GM21717 (cell line): ENCODE results near the gene CCL8.

Source experiments
- ATAC-seq: cut with Tn5 transposase; IDR thresholded peaks from one replicate; pipeline ENCODE4 v1.9.1; 2021; ENCODE audit warnings: mild to moderate bottlenecking, moderate library complexity; ENCODE audit not compliant: unreplicated experiment

Gene CCL8

DNA sequence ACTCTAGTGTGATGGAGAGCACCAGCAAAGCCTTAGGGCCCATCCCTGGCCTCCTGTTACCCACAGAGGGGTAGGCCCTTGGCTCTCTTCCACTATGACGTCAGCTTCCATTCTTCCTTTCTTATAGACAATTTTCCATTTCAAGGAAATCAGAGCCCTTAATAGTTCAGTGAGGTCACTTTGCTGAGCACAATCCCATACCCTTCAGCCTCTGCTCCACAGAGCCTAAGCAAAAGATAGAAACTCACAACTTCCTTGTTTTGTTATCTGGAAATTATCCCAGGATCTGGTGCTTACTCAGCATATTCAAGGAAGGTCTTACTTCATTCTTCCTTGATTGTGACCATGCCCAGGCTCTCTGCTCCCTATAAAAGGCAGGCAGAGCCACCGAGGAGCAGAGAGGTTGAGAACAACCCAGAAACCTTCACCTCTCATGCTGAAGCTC is at the start of gene CCL8:
Gene CCL8, plus strand, starts transcription at position 397 of the 445 bp plus-strand sequence. CDS start 67 bp downstream, outside the sequence.
- ATAC-seq, result no peak

DNA sequence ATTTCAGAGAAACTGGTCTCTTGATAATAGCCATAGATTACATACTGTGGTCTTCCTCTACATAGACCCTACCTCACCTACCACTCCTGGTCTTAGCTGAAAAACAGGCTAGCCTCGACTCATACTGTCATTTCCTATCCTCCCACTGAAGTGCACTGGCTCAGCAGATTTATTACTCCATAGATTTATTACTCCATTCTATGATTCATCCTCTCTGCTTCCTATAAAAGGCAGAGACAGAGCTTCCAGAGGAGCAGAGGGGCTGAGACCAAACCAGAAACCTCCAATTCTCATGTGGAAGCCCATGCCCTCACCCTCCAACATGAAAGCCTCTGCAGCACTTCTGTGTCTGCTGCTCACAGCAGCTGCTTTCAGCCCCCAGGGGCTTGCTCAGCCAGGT is 49.3 kb upstream of the CCL8 start, which contains the start of gene CCL7:
Gene CCL7, plus strand, starts transcription at position 253 of the 400 bp plus-strand sequence. Its CDS starts 70 bp downstream, at position 323.
- no peak for ATAC-seq

GRCh38 chr17:34275881-34276280 is 43.4 kb upstream of the CCL8 start:
- ATAC-seq, result no peak

- ATAC-seq, result no peak
Observed at GRCh38 chr17:34276826-34277225, 42.4 kb upstream of the CCL8 start.

- no peak for ATAC-seq
Observed at GRCh38 chr17:34283571-34283970, 35.7 kb upstream of the CCL8 start.

DNA sequence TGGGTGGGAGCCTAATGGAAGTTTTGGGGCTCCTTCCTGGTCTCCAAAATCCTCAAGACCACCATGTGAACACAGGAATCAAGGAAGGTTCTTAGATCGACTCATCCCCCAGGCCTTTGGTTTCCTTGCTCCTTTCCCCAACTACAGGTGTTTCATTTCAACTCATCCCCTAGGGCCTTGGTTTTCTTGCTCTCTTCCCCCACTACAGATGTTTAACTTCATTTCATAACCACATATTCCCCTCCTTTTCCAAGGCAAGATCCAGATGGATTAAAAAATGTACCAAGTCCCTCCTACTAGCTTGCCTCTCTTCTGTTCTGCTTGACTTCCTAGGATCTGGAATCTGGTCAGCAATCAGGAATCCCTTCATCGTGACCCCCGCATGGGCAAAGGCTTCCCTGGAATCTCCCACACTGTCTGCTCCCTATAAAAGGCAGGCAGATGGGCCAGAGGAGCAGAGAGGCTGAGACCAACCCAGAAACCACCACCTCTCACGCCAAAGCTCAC is 33.9 kb upstream of the CCL8 start, which contains the start of gene CCL11:
Gene CCL11, plus strand, starts transcription at position 457 of the 507 bp plus-strand sequence. CDS start 67 bp downstream, outside the sequence.
- no peak for ATAC-seq

GRCh38 chr17:34287875-34288274 is 31.4 kb upstream of the CCL8 start:
- no peak for ATAC-seq

DNA sequence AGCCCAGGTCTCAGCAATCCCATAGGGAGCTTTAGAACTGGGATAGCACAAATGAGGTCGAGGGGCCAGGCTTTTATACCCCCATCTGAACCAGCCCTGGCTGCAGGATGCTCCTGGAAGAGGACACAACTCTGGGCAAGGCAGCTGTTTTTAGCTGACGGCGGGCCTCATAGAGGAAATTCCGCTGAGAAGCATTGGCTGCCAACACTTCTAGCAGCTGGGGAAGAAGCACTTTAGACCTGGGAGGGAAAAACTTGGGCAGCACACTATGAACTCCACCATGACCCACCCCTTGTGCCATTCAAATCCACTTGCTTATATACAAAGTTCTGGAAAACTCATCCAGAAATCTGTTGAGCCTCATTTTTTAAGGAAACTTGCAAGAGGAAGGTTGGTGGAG is 28.6 kb upstream of the CCL8 start:
- no peak for ATAC-seq

GRCh38 chr17:34291721-34292348 is 27.4 kb upstream of the CCL8 start:
- ATAC-seq, result no peak

- no peak for ATAC-seq
Observed at GRCh38 chr17:34299027-34299426, 20.2 kb upstream of the CCL8 start.

DNA sequence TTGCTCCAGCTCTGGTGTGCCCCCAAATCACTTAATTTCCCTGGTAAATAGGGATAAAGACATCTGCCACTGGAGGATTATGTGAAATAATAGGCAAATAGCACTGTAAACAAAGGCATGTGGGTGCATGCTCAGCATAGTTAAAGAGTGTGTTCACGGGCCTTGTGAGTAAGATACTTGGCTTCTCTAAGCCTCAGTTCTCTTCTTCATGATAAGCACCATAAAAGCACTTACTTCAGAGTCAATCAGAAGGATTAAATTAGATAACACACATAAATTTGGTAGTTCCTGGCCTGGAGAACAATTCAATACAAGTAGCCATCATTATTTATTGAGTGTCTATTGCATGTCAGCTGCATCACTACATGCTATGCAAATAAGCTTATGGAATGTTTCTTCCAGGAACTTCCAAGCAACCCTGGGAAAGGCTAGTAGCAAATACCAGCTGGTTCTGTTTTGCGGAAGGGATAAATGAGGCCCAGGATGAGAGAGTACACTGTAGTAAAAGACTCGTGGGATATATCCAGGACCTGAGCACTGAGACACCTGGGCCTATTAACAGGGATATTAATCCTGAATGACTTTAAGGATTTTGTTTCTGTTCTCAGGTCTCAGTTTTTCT is 19.2 kb upstream of the CCL8 start:
- ATAC-seq, result no peak

GRCh38 chr17:34300652-34301370 is 18.4 kb upstream of the CCL8 start:
- no peak for ATAC-seq

DNA sequence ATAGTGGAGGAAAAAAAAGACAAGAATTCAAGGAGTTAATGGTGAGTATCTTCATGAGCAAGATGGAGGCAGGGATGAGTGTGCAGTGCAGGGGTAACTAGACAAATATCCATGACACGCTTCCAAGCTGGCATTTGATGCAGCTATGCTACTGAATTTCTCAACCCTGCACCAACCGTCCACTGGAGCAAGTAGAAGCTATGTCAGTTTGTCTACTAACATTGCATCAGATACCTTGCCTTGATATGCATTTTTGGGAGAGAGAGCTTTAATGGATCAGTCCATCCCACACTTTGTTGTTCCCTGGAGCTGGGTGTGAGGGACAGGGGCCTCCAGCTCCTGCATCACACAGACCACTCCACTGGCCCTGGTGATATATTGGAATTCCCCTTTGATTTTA is 17.2 kb upstream of the CCL8 start:
- no peak for ATAC-seq

DNA sequence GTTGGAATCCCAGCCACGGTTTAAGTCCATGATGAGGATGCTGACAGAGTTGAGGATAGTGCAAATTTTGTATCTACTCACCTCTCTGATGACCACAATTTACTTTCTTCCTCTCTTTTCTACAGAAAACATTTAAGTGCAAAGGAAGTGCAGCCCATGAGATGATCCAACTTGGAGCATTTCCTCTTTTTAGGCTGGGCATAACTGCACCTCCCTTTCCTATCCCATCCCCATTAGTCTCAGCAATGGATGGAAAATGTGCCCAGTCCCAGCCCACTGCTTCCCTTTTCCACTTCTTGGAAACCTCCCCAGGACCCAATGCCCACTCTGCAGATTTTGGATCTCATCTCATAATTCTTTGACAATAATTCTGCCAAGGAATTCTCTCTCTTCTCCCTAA is 16.6 kb upstream of the CCL8 start:
- no peak for ATAC-seq

GRCh38 chr17:34303606-34304005 is 15.6 kb upstream of the CCL8 start:
- no peak for ATAC-seq

- ATAC-seq, result no peak
Observed at GRCh38 chr17:34305061-34305460, 14.2 kb upstream of the CCL8 start.

GRCh38 chr17:34305606-34306005 is 13.6 kb upstream of the CCL8 start:
- no peak for ATAC-seq

GRCh38 chr17:34306466-34306865 is 12.8 kb upstream of the CCL8 start:
- ATAC-seq, result no peak

DNA sequence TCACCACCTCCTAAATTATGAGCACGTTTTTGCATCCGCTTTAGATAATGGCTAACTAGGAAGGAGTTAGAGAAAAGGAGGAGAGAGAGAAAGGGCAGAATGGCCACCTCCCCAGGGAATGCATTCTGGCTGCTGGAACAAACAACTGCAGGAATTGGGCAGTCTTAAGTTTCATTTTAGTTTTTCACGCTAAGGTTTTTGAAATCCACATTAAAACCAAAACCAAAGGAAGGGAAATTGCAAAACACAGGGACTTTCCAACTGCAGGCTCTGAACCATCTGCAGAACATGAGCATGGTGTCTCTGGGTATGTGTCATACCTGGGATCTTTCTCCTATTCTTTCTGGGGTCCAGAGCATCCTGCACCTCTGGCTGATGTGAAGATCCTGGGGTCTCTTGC is 12.1 kb upstream of the CCL8 start:
- ATAC-seq, result no peak

DNA sequence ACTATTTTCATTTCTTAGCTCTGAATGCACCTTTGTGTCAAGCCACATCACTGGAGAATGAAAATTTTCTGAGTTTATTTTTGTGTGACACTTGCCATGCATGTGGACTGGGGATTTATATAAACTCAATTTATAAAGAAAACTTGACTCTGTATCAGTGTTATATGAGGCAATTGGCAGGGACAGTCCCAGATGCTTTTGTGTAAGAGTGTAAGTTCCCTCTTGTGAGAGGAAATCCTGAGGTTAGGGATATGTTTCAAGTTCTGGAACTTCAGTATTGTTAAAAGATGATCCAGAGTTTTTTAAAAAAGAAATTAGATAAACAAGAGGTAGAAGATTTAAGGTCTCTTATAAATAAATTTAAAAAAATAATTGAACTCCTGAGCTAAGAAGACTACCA is 10.9 kb upstream of the CCL8 start:
- no peak for ATAC-seq

GRCh38 chr17:34311291-34311690 is 7.9 kb upstream of the CCL8 start:
- ATAC-seq, result no peak

GRCh38 chr17:34312080-34312479 is 7.2 kb upstream of the CCL8 start:
- no peak for ATAC-seq
